Prostate gland (tissue), 2 donors: ENCODE measurements around the gene EIF1AY. TPM values are rescaled to one million over a fixed set of nuclear protein-coding genes. Genes with fewer than 3 reads are reported as not detected.

Source experiments
- DNase-seq: peaks from one replicate; pipeline ENCODE4 v3.0.0-alpha.2; 2019; ENCODE audit warnings: low spot score
- H3K27ac ChIP-seq, 2 donors: fragments of 200-600 bp; sonication (generic); 2 replicates each; pipeline ENCODE4 v1.5.1; 2017 to 2019
- H3K27me3 ChIP-seq: fragments of 200-600 bp; sonication (generic); replicated peaks from 2 replicates; pipeline ENCODE4 v1.5.1; 2019; ENCODE audit not compliant: insufficient read depth
- H3K36me3 ChIP-seq, 2 donors: fragments of 200-600 bp; sonication (generic); 1 replicate in 1 of 2; 2 replicates in 1 of 2; pipeline versions ENCODE4 v1.5.1 to v1.8.1; 2017 to 2019
- H3K4me1 ChIP-seq: fragments of 200-600 bp; sonication (generic); replicated peaks from 2 replicates; pipeline ENCODE4 v1.5.1; 2019
- H3K4me3 ChIP-seq, 2 donors: fragments of 200-600 bp; sonication (generic); 2 replicates each; pipeline ENCODE4 v1.5.1; 2017 to 2019
- H3K9me3 ChIP-seq: fragments of 200-600 bp; sonication (generic); 2 replicates; pipeline ENCODE4 v1.5.1; 2017
- POLR2A ChIP-seq: fragments of 450-650 bp; IDR thresholded peaks from one replicate; pipeline ENCODE4 v1.6.1; 2016; ENCODE audit warnings: antibody characterized with exemption, mild to moderate bottlenecking
- POLR2AphosphoS5 ChIP-seq: sonication (generic); formaldehyde crosslinking; IDR thresholded peaks from one replicate; pipeline ENCODE4 v1.6.1; 2017; ENCODE audit warnings: antibody characterized with exemption
- WGBS: methylation state at CpG from one replicate; pipeline ENCODE4 v1.1.5; 2018; 5-methylcytosine and 5-hydroxymethylcytosine counted together
- intact Hi-C: fragments of 100-400 bp; cut with DNase I; formaldehyde crosslinking; loops from one replicate; pipeline ENCODE4 v1.14.2; 2022
- small RNA-seq, 2 donors: library from RNA; depleted of rRNA; stranded (forward); fragments of <200 nt; gene quantifications; one replicate each; pipeline ENCODE3, GENCODE V24; 2016
- total RNA-seq, 2 donors: library from RNA; depleted of rRNA; stranded (reverse); fragments of >200 nt; gene quantifications; one replicate each; pipeline ENCODE4 v1.1.0, GENCODE V29; 2016
- TF ChIP-seq, protein P1 (sequence below), 4 experiments: fragments of 200-600 bp in 2 of 4; fragments of 450-650 bp in 2 of 4; sonication (generic) in 2 of 4; IDR thresholded peaks; 1 replicate in 3 of 4; 2 replicates in 1 of 4; pipeline ENCODE4 v1.5.1; 2016 to 2019; ENCODE audit warnings: antibody characterized with exemption in 4 of 4, mild to moderate bottlenecking in 2 of 4, moderate library complexity in 2 of 4

The EIF1AY gene
- total RNA-seq, 2 donors from 2014 or later, result 13.4 to 37.7 TPM

DNA sequence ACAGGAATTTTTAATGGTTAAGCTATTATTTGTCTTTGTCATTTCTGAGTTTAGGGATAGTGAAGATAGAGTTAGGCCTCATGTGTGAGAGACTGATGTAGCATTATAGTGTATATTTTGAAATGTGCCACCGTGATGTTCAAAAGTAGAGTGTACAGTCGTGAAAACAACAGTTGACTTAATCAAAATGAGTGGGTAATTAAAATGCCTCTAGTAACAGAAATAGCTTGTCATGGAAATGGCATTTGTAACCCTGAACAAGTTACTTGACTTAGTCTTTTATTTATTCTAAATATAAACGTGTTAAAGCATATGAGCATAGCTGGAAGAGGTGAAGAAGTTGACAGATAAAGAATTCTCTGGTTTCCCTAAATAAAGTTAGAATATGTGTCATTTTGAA lies 6.1 kb downstream of the EIF1AY start:
- TF ChIP-seq POLR2A (no peak), POLR2AphosphoS5 (no peak)
- TF ChIP-seq, protein P1, sequence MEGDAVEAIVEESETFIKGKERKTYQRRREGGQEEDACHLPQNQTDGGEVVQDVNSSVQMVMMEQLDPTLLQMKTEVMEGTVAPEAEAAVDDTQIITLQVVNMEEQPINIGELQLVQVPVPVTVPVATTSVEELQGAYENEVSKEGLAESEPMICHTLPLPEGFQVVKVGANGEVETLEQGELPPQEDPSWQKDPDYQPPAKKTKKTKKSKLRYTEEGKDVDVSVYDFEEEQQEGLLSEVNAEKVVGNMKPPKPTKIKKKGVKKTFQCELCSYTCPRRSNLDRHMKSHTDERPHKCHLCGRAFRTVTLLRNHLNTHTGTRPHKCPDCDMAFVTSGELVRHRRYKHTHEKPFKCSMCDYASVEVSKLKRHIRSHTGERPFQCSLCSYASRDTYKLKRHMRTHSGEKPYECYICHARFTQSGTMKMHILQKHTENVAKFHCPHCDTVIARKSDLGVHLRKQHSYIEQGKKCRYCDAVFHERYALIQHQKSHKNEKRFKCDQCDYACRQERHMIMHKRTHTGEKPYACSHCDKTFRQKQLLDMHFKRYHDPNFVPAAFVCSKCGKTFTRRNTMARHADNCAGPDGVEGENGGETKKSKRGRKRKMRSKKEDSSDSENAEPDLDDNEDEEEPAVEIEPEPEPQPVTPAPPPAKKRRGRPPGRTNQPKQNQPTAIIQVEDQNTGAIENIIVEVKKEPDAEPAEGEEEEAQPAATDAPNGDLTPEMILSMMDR (IDR thresholded peaks at IDR 0.05), result no peak
- Histone ChIP-seq H3K36me3 (no peaks in the 10 kb centered on the region), H3K27me3 (no peaks in the 10 kb centered on the region), H3K27ac (no peak overlapping the region), H3K4me3 (no peak overlapping the region), H3K4me1 (no peaks in the 10 kb centered on the region), H3K9me3 (no peaks in the 10 kb centered on the region)
- intact Hi-C loops, result no loop called here
- WGBS, result 82% methylated on average over 3 of the region's 3 CpGs
- no peak for DNase-seq

DNA sequence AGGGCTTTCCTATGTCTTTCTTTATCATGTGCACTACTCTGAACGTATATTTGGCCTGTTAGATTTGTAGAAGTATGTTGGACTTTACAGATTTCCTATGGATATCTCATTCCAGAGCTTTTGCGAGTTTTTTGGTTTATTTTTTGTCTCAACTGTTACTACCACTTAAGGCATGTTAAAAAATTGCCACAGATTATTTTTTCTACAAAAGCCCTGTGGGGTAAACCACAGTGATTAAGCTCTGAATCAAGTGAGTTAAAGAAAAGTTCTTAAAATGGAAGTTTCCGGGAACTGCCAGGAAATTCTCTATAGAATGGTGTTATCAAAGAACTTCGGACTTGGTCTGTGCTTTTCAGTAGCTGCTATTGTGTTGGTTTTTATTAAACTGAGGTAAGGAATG lies 10.6 kb downstream of the EIF1AY start:
- no peaks in the 10 kb centered on the region for H3K36me3 ChIP-seq
- H3K4me3 ChIP-seq, result no peak overlapping the region
- no peak for TF ChIP-seq POLR2A
- TF ChIP-seq, protein P1 (IDR thresholded peaks at IDR 0.05), result no peak
- TF ChIP-seq POLR2AphosphoS5, result no peak
- intact Hi-C loops, result no loop called here
- H3K9me3 ChIP-seq, result no peaks in the 10 kb centered on the region
- no peaks in the 10 kb centered on the region for H3K4me1 ChIP-seq
- H3K27ac ChIP-seq, result no peak overlapping the region
- DNase-seq, result no peak
- WGBS, result 77% methylated on average over 4 of the region's 4 CpGs
- H3K27me3 ChIP-seq, result no peaks in the 10 kb centered on the region

Small RNAs within 50 kb of the gene (small RNA-seq; reads per million reads assigned to genes)
- gene KDM5DP1, result 0 reads per million in 2 donors

Other genes with a start within 250 kb of the EIF1AY start
- not detected for gene RPS4Y2, start 180.3 kb downstream of the EIF1AY start, total RNA-seq